HL-60/S4 treated with phorbol 12-myristate 13-acetate at 8.2 ng/mL for 4 days and 3 days (cell line): Measurements from ENCODE around the gene TBC1D7.

Experiments
- in situ Hi-C: fragments of 300-500 bp; cut with MboI; formaldehyde crosslinking; loops from 2 replicates; pipeline ENCODE4 v1.15.0; 2022; ENCODE audit warnings: low sequenced_read_pairs

The TBC1D7 gene

GRCh38 chr6:13327691-13328075, 654 bp downstream of the TBC1D7 start:
- in situ Hi-C loops, result loop anchor here (25.0 kb wide), 1 partner anchor 415 kb away; no protein-coding TSS in a partner anchor

DNA sequence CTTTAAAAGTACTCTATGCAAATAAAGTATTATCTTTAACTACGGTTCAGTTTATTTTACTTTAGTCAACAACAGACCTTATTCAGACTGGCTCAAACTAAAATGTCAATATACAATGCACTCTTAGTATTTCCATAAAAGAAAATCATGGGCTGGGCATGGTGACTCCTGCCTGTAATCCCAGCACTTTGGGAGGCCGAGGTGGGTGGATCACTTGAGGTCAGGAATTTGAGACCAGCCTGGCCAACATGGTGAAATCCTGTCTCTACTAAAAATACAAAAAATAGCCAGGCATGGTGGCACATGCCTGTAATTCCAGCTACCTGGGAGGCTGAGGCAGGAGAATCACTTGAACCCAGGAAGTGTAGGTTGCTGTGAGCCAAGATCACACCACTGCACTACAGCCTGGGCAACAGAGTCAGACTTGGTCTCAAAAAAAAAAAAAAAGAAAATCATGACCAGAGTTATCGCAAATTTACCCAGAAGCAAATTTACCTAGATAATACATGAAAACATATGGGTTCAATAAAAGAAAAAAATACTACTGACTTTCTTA, 2.2 kb downstream of the TBC1D7 start:
- in situ Hi-C loops, result loop anchor here (25.0 kb wide), 1 partner anchor 414 kb away; no protein-coding TSS in a partner anchor

GRCh38 chr6:13319891-13320564, 8.3 kb downstream of the TBC1D7 start:
- in situ Hi-C loops, result no loop called here

GRCh38 chr6:13318821-13319220, 9.5 kb downstream of the TBC1D7 start:
- in situ Hi-C loops, result no loop called here

DNA sequence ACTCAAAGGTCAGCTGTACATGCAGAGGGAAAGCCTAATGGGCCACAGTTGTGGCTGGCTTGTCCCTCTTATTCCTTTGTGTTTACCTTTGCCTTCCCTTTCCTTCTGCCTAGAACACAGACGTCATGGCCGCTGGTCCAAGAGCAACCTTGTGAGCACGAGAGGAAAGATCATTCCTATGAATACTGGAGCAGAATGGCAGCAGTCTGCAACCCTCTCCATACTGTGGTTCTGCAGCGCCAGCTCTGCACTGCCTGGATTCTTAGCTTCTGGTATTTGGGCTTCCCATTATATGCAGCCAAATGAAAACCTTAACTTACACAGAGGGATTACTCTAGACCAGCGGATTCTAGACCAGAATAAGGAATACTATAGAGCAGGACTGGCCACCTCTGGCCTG, 12.4 kb downstream of the TBC1D7 start:
- in situ Hi-C loops, result no loop called here

GRCh38 chr6:13314806-13315205, 13.5 kb downstream of the TBC1D7 start:
- in situ Hi-C loops, result no loop called here

DNA sequence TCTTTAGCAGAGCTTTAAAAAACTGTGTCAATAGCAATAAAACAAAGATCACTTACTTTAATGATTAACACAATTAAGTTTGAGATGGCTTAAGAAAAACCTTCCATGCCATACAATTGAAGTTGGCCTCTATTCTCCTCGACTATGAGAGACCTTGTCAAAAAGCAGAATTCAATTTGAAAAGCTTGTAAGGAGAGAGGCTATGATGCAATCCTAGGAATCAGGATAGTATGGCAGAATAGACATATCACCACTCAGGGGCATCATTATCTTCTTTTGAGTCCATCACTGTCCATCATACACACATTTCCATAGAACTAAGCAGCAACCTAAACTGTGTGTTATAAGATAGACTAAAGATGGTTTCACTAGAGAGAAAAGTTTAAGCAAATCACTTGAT, 17.2 kb downstream of the TBC1D7 start:
- in situ Hi-C loops, result no loop called here

GRCh38 chr6:13308332-13308731, 20.0 kb downstream of the TBC1D7 start:
- in situ Hi-C loops, result no loop called here

DNA sequence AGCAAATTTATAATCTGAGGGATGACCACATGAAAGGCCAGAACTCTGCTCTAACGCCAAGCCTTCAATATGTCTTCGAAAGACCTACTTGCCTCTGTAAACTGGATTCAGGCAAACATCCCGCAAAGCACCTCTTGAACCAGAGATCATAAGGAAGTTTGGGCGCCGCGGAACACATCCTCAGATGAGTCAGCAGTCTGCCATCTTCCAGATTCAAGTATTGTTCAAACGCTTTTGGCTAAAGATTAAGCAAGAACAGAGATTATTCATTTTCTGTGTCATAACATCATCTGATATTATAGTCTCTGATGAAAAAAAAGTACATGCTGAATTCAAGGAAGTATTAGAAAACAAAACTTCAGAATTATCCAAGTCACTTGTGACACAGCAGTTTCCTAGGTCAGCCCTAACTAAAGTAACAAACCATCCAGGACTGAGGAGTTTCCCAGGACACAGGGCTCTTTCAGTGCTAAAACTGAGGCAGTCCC, 20.8 kb downstream of the TBC1D7 start:
- in situ Hi-C loops, result no loop called here

GRCh38 chr6:13305791-13306190, 22.5 kb downstream of the TBC1D7 start:
- in situ Hi-C loops, result no loop called here

DNA sequence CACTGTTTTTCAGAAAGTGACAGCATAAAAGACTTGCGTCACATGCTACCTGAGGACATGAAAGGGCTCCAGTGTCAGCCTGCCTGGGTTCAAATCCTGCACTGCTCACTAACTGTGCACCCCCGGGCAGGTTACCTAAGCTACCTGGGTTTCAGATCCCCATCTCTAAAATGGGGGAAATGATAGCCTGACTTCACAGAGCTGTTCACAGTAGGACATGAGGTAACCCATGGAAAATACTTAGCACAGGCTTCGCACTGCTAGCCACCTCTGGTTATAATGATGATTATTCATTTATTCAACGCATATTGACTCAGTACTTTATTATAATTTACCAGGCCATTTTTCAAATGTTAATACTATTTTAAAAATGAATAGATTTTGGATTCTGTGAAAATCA, 23.0 kb downstream of the TBC1D7 start:
- in situ Hi-C loops, result no loop called here

- in situ Hi-C loops, result no loop called here
Observed at GRCh38 chr6:13304580-13305260, 23.6 kb downstream of the TBC1D7 start.

DNA sequence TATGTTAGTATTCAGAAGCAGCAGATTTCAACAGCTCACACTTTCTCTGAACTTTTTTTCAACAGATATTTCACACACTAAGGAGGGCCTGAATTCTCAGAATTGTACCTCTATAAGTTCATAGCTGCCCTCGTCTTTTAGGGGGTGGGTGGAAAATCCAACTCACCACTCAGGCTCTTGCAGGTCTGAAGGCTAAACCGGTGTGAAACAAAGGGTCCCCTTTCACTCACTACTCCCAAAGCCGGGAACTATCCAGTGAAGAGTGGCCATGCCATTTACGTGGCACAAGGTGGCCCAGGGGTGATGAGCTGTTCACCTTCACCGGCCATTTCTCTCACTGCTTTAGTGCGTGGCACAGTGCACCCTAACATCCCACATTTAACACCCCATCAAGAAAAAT, 24.2 kb downstream of the TBC1D7 start:
- in situ Hi-C loops, result no loop called here

DNA sequence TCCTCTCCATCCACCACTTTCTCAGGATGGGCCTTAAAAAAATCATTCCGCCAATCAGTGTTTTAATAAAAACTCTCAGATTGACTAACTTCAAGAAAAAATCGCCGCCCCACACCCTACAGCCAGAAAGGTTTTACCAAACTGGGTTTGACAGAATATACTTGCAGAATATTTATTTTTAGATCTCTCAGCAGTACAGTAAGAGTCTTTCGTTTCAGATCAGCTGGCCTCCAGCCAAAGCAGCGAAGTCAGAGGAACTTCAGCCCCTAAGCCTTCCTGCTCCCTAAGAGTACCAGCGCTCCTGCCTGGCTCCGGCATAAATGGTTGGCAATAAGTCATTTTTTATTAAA, 24.7 kb downstream of the TBC1D7 start:
- in situ Hi-C loops, result no loop called here

DNA sequence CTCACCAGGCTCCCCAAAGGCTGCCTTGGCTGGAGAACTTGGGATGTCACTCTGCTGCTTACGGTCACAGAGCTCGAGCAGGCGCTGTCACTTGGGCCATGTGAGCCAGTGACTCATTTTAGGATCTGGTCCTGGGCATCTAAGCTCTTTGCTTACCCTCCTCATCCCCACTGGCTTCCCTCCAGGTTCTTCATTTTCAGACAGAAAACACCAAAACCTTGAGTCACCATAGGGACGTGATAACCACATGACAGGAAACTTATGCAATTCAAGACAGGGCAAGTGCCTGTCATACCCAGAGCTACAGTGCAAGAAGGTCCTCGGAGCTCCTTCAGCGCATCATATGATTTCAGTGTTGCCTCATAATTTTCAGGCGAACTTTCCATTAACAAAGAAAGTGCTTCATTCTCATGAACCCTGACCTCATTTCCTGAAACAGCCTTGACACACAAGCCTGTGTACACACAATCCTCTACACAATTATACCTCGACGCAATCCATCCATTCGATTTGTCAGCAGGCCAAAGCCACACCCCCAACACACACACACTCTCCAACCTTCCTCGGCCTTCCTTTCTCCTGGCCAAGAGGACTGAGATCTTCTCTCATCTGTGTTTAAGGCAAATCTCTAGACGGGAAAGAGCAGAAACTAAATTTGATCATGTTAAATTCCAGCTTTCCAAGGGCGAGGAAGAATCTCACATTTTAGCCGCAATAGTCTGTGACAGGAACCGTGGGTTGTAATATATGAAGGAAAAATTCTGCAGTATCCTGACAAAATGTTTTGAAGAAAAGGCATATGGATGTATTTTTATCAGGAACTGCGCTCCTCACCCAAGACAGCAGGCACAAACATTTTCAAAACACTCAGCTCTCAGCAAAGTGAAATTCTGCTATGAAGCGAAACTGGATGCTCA, 25.3 kb downstream of the TBC1D7 start:
- in situ Hi-C loops, result no loop called here

- in situ Hi-C loops, result no loop called here
Observed at GRCh38 chr6:13302291-13302690, 26.0 kb downstream of the TBC1D7 start.

DNA sequence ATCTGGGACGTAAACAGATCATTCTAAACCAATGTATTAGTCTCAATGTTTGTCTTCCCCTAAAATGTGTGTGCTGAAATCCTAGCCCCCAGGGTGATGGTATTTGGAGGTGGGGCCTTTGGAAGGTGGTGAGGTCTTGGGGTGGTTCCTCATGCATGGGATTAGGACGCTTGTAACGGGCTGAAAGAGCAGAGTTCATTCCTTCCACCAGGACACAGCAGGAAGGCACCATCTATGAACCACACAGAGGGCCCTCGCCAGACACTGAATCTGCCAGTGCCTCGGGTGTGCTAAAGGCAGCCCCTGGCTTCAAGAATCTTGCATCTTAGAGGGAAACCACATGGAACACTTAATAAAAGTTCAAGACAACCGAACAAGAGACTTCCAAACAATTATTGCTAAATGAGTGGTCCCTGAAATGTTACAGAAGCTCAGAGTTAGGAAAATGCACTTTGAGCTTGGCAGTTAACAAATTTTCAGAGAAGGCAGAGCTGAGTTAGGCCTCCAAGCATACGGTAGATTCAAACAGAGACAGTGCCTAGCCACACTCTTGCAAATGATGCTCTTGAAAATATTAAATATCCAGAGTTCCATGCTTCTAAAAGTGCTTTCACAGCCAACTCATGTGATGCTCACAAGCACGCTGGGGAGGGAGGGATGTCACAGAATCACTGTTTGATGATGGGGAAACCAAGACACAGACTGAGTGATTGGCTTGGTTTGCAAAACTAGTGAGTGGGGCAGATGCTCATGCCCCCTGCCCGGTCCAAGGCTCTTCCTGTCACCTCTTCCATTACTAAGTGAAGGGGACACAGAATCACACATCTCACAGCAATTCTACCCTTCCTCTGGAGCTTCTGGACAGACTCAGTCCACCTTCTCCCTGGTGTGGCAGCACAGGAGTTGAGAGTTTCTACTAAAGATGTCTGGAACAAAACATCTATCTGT, 27.4 kb downstream of the TBC1D7 start:
- in situ Hi-C loops, result no loop called here

- in situ Hi-C loops, result no loop called here
Observed at GRCh38 chr6:13299918-13300317, 28.4 kb downstream of the TBC1D7 start.

GRCh38 chr6:13299403-13299821, 28.9 kb downstream of the TBC1D7 start:
- in situ Hi-C loops, result no loop called here

DNA sequence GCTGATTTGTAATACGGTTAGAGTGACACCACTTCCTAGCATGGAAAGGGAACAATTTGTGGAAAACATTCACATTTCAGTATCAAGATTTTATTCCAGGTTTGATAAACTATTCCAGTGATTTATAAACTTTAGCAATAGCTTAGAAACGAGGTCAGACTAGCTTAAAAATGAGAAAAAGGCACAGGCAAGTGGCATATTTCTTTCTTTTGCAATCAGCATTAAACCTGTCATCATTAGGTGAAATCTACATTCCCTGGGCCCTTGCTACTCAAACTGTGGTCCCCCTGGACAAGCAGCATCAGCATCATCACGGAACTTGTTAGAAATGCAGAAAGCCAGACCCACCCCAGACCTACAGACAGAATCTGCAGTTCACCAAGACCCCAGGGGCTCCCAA, 29.9 kb downstream of the TBC1D7 start:
- in situ Hi-C loops, result no loop called here
